Astrocyte of the spinal cord (primary cell): Measurements from ENCODE around the gene KRTAP5-6.

Experiments
- DNase-seq: peaks from one replicate; pipeline ENCODE4 v3.0.0; 2011; ENCODE audit warnings: low read depth, low spot score
- H3K4me3 ChIP-seq: 2 replicates; pipeline ENCODE4 v1.5.1; 2011; ENCODE audit warnings: low read depth, mild to moderate bottlenecking, low read length, moderate library complexity
- in situ Hi-C: cut with HindIII; loops from 2 replicates; pipeline ENCODE4 v1.10.0; 2017; ENCODE audit warnings: low sequenced_read_pairs
- TF ChIP-seq, protein P1 (sequence below): IDR thresholded peaks from 2 replicates; pipeline ENCODE4 v1.5.1; 2012; ENCODE audit warnings: low read depth, mild to moderate bottlenecking, low read length, inconsistent platforms

Gene KRTAP5-6

GRCh38 chr11:1717745-1718144 is 20.8 kb downstream of the KRTAP5-6 start:
- DNase-seq: no peak
- TF ChIP-seq, protein P1, sequence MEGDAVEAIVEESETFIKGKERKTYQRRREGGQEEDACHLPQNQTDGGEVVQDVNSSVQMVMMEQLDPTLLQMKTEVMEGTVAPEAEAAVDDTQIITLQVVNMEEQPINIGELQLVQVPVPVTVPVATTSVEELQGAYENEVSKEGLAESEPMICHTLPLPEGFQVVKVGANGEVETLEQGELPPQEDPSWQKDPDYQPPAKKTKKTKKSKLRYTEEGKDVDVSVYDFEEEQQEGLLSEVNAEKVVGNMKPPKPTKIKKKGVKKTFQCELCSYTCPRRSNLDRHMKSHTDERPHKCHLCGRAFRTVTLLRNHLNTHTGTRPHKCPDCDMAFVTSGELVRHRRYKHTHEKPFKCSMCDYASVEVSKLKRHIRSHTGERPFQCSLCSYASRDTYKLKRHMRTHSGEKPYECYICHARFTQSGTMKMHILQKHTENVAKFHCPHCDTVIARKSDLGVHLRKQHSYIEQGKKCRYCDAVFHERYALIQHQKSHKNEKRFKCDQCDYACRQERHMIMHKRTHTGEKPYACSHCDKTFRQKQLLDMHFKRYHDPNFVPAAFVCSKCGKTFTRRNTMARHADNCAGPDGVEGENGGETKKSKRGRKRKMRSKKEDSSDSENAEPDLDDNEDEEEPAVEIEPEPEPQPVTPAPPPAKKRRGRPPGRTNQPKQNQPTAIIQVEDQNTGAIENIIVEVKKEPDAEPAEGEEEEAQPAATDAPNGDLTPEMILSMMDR: no peak
- in situ Hi-C loops: no loop called here
- no peak overlapping the region for H3K4me3 ChIP-seq

- TF ChIP-seq, protein P1: no peak
- in situ Hi-C loops: no loop called here
- DNase-seq: no peak
- H3K4me3 ChIP-seq: no peak overlapping the region
These were observed 21.3 kb downstream of the KRTAP5-6 start for GRCh38 chr11:1718326-1718725.

DNA sequence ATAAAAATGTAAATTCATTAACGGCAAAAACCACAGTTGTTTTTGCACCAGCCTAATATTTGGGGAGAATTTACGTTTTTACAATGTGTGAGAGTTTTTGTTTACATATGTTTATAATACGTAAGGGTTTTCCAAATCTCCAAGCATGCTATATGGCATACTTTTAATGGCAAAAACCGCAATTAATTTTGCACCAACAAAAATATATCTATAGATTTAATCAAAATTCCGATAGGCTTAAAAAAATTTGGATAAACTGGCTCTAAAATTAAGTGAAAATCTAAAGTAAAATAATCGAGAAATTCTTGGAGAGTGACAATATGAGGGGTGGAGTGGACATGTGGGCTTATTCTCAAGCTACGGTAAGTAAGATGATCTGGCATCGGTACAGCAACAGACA is 22.8 kb downstream of the KRTAP5-6 start:
- no peak for DNase-seq
- TF ChIP-seq, protein P1: no peak
- in situ Hi-C loops: no loop called here
- no peak overlapping the region for H3K4me3 ChIP-seq

DNA sequence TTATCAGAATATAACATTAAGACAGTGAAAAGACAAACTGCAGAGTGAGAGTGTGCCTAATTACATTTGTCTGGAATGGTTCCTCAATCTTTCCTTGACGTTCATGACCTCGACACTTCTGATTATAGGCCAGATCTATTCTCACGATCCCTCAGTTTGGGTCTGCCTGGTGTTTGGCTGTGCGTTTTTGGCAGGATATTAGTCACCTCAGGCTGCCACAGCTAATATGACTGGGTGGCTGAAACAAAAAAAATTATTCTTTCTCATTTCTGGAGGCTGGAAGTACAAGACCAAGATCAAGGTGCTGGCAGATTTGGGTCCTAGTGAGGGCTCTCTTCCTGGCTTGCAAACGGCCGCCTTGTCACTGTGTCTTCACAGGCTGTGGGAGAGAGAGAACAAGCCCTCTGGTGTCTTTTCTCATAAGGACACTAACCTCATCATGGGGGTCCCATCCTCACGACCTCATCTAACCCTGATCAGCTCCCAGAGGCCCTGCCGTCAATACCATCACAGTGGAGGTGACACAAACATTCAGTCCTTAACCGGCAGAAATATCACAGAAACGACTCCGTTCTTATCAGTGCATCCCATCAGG is 30.2 kb downstream of the KRTAP5-6 start:
- TF ChIP-seq, protein P1: no peak
- in situ Hi-C loops: no loop called here
- H3K4me3 ChIP-seq: no peak overlapping the region
- no peak for DNase-seq

- TF ChIP-seq, protein P1: no peak
- no peak overlapping the region for H3K4me3 ChIP-seq
- in situ Hi-C loops: no loop called here
- DNase-seq: no peak
These were observed 30.9 kb downstream of the KRTAP5-6 start for GRCh38 chr11:1727861-1728260.

- in situ Hi-C loops: no loop called here
- no peak for DNase-seq
- TF ChIP-seq, protein P1: no peak
- H3K4me3 ChIP-seq: no peak overlapping the region
These were observed 31.3 kb downstream of the KRTAP5-6 start for GRCh38 chr11:1728301-1728700.
